T-cell (primary cell): ENCODE measurements around the gene BRSK1. TPM values are rescaled to one million over a fixed set of nuclear protein-coding genes. Genes with fewer than 3 reads are reported as not detected.

Experiments used
- ATAC-seq, 4 experiments: fragments of 200-7000 bp in 3 of 4; fragments of 150-1000 bp in 1 of 4; cut with Tn5 transposase; replicated peaks in 1 of 4; 1 replicate in 3 of 4; 2 replicates in 1 of 4; pipeline ENCODE4 v1.10.0; 2021; ENCODE audit warnings: moderate library complexity in 3 of 4, mild to moderate bottlenecking in 2 of 4, moderate number of reproducible peaks in 1 of 4
- CTCF ChIA-PET, 2 donors: fragments of 300-600 bp; sonication (Branson Sonifier 250); formaldehyde crosslinking; loops; one replicate each; lab custom pipeline; 2022; ENCODE audit warnings: antibody characterized with exemption in 2 of 2; lab: Charles Lee
- POLR2A ChIA-PET, 2 donors: fragments of 300-600 bp; sonication (Branson Sonifier 250); formaldehyde crosslinking; loops; one replicate each; lab custom pipeline; 2022; ENCODE audit warnings: antibody characterized with exemption in 2 of 2; lab: Charles Lee
- DNase-seq, 35 experiments: peaks; one replicate each; pipeline versions ENCODE4 v3.0.0 to v3.0.0-alpha.2; 2013 to 2023
- H3K27ac ChIP-seq: one replicate; pipeline ENCODE4 v1.5.1; 2013; ENCODE audit warnings: low read length
- H3K27me3 ChIP-seq, 2 experiments: replicated peaks in 1 of 2; 1 replicate in 1 of 2; 2 replicates in 1 of 2; pipeline versions ENCODE4 v1.6.1 to v1.7.0; 2013; ENCODE audit warnings: low read length in 1 of 2, mixed read lengths in 1 of 2; ENCODE audit not compliant: control insufficient read depth in 2 of 2, insufficient read depth in 2 of 2; ENCODE audit errors: extremely low read depth in 1 of 2
- H3K36me3 ChIP-seq, 2 donors: 1 replicate in 1 of 2; 2 replicates in 1 of 2; pipeline versions ENCODE4 v1.6.1 to v1.7.0; 2013; ENCODE audit warnings: low read length in 1 of 2; ENCODE audit not compliant: control insufficient read depth in 2 of 2, insufficient read depth in 1 of 2; ENCODE audit errors: extremely low read depth in 1 of 2
- H3K4me1 ChIP-seq, 2 experiments: 1 replicate in 1 of 2; 2 replicates in 1 of 2; pipeline versions ENCODE4 v1.6.1 to v1.7.0; 2013; ENCODE audit warnings: low read length in 2 of 2, mixed read lengths in 1 of 2; ENCODE audit not compliant: insufficient read depth in 2 of 2, control insufficient read depth in 1 of 2; ENCODE audit errors: extremely low read depth in 1 of 2
- H3K4me3 ChIP-seq, 2 donors: 1 replicate in 1 of 2; 2 replicates in 1 of 2; pipeline versions ENCODE4 v1.5.1 to v1.7.0; 2013; ENCODE audit warnings: mild to moderate bottlenecking in 2 of 2, low read length in 1 of 2, moderate library complexity in 1 of 2; ENCODE audit not compliant: control insufficient read depth in 1 of 2; ENCODE audit errors: extremely low read depth in 1 of 2
- H3K9me3 ChIP-seq: 2 replicates; pipeline ENCODE4 v1.7.0; 2013
- H3K27ac Mint-ChIP-seq, 2 donors: one replicate each; pipeline ENCODE4 v1.8.0; 2020 to 2021; ENCODE audit warnings: mild to moderate bottlenecking in 2 of 2, mixed read lengths in 2 of 2
- H3K27me3 Mint-ChIP-seq, 2 donors: one replicate each; pipeline ENCODE4 v1.8.0; 2021 to 2022; ENCODE audit warnings: mixed read lengths in 2 of 2
- H3K36me3 Mint-ChIP-seq: one replicate; pipeline ENCODE4 v1.8.0; 2021; ENCODE audit warnings: mixed read lengths
- H3K4me1 Mint-ChIP-seq, 3 donors: one replicate each; pipeline ENCODE4 v1.8.0; 2020 to 2022; ENCODE audit warnings: mixed read lengths in 3 of 3, mild to moderate bottlenecking in 1 of 3
- H3K4me3 Mint-ChIP-seq, 3 donors: one replicate each; pipeline ENCODE4 v1.8.0; 2020 to 2022; ENCODE audit warnings: mild to moderate bottlenecking in 3 of 3, mixed read lengths in 3 of 3, moderate library complexity in 3 of 3
- H3K9me3 Mint-ChIP-seq, 3 donors: one replicate each; pipeline ENCODE4 v1.8.0; 2020 to 2022; ENCODE audit warnings: mixed read lengths in 3 of 3
- WGBS: methylation state at CpG from one replicate; pipeline ENCODE4 v1.1.5; 2013; ENCODE audit warnings: missing lambda C conversion rate; ENCODE audit not compliant: insufficient coverage; 5-methylcytosine and 5-hydroxymethylcytosine counted together
- total RNA-seq, 35 experiments: library from RNA in 6 of 35; stranded (reverse) in 6 of 35; fragments of 120-200 nt in 1 of 35; gene quantifications; one replicate each; pipeline versions ENCODE4 v1.2.1 to v1.2.4 and lab custom pipeline; 2013 to 2026

BRSK1 gene
- total RNA-seq, 5 donors from 2014 or later (not counting 1 experiment from before 2014, with no cell fraction given): 2.9 to 5.8 (median 3.9) TPM

DNA sequence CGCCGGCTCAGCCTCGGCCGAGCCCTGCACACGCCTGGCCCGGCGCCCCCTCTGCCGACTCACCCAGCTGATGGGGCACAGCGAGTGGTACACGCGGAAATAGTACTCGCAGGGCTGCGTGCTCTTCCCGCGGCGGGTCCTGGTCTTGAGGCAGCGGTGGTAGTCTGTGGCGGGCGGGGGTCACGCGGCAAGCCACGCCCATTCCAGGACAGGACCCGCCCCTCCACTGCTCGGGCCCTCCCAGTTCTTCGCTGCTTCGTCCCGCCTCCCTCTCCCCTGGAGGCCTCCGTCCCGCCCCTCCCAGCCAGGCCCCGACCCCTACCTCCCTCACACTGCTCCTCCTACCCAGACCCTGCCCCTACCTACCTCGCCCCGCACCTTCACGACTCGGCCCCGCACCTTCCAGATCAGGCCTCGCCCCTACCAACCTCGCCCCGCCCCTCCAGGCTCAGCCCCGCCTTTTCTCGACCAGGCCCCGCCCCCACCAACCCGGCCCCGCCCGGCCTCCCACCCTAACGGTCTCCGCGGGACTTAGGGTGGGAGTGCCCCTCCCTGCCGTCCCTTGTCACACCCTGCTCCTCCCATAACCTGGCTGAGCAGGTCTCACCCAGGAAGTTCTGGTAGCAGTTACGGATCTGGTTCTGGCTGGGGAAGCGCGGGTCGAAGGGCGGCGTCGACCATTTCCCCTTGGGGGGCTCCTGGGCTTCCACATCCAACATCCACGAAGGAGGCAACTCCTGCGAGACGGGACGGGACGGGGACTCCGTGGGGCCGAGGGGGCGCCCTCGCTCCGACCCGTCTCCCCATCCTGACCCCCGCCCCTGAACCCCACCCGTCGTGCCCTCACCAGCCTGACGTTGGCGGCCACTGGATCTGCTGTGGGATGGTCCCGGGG is 70.3 kb downstream of the BRSK1 start:
- DNase-seq (peak in 34 of 35 experiments; percentile 13 to 79 (median 44)), ATAC-seq (peak; percentile 76 to 82 (median 81))
- Mint-ChIP-seq H3K9me3 (no peaks in the 10 kb centered on the region), H3K4me1 (peaks cover 19 to 33% (median 20%) of the 10 kb centered on the region in 3 donors), H3K4me3 (peak overlapping the region; percentile 61 to 78 (median 73)), H3K27ac (no peak overlapping the region), H3K36me3 (no peaks in the 10 kb centered on the region), H3K27me3 (peaks cover 31 to 47% of the 10 kb centered on the region in 2 donors)
- H3K27me3 ChIP-seq: peaks cover 2 to 77% of the 10 kb centered on the region in 2 experiments
- H3K4me3 ChIP-seq: peak overlapping the region; percentile 45 to 70
- 1% methylated on average over 56 of the region's 72 CpGs for WGBS
- no peaks in the 10 kb centered on the region for H3K9me3 ChIP-seq
- H3K4me1 ChIP-seq: peaks cover 0 to 33% of the 10 kb centered on the region in 2 experiments
- no peak overlapping the region for H3K27ac ChIP-seq
- no peaks in the 10 kb centered on the region for H3K36me3 ChIP-seq
- POLR2A ChIA-PET: no interaction called here
- CTCF ChIA-PET: no interaction called here

DNA sequence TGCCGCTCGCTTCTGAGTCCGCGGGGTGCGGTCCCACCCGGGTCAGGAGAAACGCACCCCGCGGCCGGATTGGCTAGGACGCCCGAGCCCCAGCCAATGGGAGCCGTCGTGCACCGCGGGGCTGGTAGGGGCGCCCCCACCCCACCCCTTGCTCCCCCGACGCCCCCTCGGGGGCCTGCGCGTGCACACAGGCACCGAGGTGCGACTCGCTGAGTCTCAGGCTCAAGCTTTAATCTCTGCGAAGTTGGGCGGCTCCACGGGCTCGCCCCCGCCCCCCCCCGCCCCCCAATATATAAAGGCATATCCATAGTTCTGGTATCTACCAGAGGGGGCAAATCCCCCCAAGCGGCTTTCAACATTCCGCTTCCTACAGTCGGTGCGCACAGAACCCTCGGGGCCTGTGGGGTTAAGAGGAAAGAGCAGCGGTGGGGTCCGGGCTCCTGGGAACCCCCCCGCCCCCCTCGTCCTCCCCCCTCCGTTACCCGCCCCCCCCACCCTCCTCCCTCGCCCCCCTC is 71.0 kb downstream of the BRSK1 start, which contains the start of gene COX6B2:
Gene COX6B2 (minus strand): TSS at position 22 of the 515 bp plus-strand sequence. CDS start 198 bp downstream, outside the sequence.
- Histone ChIP-seq H3K9me3 (no peaks in the 10 kb centered on the region), H3K27ac (no peak within 1 kb of the TSS), H3K36me3 (no peaks in the 10 kb centered on the region), H3K4me1 (peaks cover 0 to 33% of the 10 kb centered on the region in 2 experiments), H3K4me3 (peak within 1 kb of the TSS; percentile 45 to 70), H3K27me3 (peaks cover 2 to 77% of the 10 kb centered on the region in 2 experiments)
- H3K27me3 Mint-ChIP-seq: peaks cover 31 to 47% of the 10 kb centered on the region in 2 donors
- DNase-seq: no peak
- H3K4me1 Mint-ChIP-seq: peaks cover 19 to 33% (median 20%) of the 10 kb centered on the region in 3 donors
- 5% methylated on average over 14 of the region's 43 CpGs for WGBS
- no peaks in the 10 kb centered on the region for H3K36me3 Mint-ChIP-seq
- ChIA-PET CTCF (no interaction called here), POLR2A (no interaction called here)
- H3K4me3 Mint-ChIP-seq: peak within 1 kb of the TSS; percentile 61 to 78 (median 73)
- no peaks in the 10 kb centered on the region for H3K9me3 Mint-ChIP-seq
- H3K27ac Mint-ChIP-seq: no peak within 1 kb of the TSS
- ATAC-seq: peak in 1 of 4 experiments; percentile 3

DNA sequence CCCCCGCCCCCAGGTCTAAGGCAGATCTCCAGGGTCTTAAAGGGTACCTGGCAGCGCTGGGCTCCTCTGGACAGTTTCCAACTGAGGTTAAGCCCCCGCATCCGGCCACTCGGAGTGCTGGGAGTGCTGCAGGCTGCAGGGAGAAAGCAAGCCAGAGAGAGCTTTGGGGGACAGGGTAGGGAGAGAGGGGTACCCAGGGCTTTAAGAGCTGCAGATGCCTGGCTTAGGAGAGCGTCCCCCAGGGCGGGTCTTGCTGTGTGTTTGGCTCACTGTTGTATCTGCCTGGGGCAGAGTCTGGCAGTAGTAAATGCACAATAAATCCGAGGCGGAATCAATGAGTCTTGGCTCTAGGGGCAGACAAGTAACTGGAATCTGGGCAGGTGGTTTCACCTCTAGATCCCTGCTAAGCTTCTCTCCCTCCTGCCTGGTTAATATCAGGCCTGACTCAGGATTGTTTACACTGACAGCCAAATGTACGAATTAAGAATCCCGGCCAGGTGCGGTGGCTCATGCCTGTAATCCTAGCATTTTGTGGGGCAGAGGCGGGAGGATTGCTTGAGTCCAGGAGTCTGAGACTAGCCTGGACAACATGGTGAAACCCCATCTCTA is 71.5 kb downstream of the BRSK1 start:
- Mint-ChIP-seq H3K4me1 (peaks cover 19 to 33% (median 20%) of the 10 kb centered on the region in 3 donors), H3K27me3 (peaks cover 31 to 46% of the 10 kb centered on the region in 2 donors), H3K4me3 (peak overlapping the region; percentile 9 to 41 (median 10)), H3K9me3 (no peaks in the 10 kb centered on the region), H3K36me3 (no peaks in the 10 kb centered on the region), H3K27ac (no peak overlapping the region)
- 49% methylated on average over 11 of the region's 13 CpGs for WGBS
- Histone ChIP-seq H3K36me3 (no peaks in the 10 kb centered on the region), H3K27ac (no peak overlapping the region), H3K4me3 (no peak overlapping the region), H3K27me3 (peaks cover 2 to 73% of the 10 kb centered on the region in 2 experiments), H3K4me1 (peaks cover 0 to 33% of the 10 kb centered on the region in 2 experiments), H3K9me3 (no peaks in the 10 kb centered on the region)
- no peak for DNase-seq
- POLR2A ChIA-PET: interaction anchor here (0.7 to 1.0 kb wide), 2 partner anchors 16 to 268 kb away, joined by 3 read pairs; partner anchors contain the start of gene KMT5C (in 1 of the 2)
- CTCF ChIA-PET: no interaction called here
- ATAC-seq: no peak

DNA sequence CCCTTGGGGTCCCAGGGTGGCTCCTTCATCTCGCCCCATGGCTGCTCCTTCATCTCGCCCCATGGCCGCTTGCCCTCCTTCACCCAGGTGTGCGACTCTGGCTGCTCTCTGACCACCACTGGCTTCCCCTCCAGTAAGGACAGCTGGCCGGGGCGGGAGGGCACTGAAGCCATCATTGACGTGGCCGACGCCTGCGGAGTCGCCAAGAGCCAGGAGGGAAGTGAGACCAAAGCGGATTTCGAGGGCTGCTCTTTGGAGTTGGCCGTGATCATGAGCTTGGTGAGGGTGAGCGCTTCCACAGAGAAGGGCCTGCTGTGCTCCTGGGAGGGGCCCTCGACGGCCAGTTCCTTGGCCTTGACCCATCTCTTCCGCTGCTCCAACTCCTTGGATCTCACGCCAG is 74.7 kb downstream of the BRSK1 start:
- Mint-ChIP-seq H3K9me3 (no peaks in the 10 kb centered on the region), H3K36me3 (no peaks in the 10 kb centered on the region), H3K4me3 (no peak overlapping the region), H3K4me1 (peaks cover 1 to 8% (median 3%) of the 10 kb centered on the region in 3 donors), H3K27me3 (peaks cover 7 to 15% of the 10 kb centered on the region in 2 donors), H3K27ac (no peak overlapping the region)
- ATAC-seq (no peak), DNase-seq (no peak)
- Histone ChIP-seq H3K4me1 (peaks cover 0 to 14% of the 10 kb centered on the region in 2 experiments), H3K27ac (no peak overlapping the region), H3K9me3 (no peaks in the 10 kb centered on the region), H3K27me3 (peaks cover 2 to 59% of the 10 kb centered on the region in 2 experiments), H3K36me3 (no peaks in the 10 kb centered on the region), H3K4me3 (no peak overlapping the region)
- CTCF ChIA-PET: no interaction called here
- POLR2A ChIA-PET: no interaction called here
- WGBS: 89% methylated on average over 16 of the region's 19 CpGs

DNA sequence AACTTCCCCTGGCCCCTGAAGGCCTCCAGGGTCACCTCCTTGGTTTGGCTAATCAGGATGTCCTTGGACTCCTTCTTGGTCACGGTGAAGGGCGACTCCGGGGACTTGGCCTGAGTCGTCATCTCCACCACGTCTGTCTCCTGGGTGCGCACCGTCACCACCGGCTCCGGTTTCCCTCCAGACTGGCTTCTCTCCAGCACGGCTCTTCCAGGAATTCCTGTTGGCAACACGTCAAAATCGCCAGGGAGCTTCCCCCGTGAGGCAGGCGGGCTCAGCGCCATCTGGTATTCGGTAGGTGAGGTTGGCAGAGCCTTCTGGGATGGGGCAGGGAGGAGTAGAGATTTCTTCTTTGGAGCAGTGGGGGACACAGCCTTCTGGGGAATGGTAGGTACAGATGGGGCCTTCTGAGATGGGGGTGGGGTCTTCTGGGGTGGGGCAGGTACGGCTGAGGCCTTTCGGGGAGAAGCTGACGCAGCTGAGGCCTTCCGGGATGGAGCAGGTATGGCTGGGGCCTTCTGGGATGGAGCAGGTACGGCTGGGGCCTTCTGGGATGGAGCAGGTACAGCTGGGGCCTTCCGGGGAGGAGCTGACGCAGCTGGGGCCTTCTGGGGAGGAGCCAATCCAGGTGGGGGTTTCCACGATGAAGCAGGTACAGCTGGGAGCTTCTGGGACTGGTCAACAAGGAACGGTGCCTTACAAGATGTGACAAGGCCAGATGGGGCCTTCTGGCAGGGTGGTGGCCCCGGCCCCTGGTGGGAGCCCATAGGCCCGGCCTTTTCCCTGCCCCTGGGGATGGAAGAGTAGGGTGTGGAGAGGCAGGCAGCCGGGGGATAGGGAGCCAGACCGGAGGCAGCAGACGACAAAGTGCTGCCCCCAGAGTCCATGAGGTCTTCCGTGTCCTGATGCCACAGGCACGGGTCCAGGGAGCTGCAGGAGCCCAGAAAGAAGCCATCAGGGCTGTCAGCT is 75.4 kb downstream of the BRSK1 start:
- Histone ChIP-seq H3K9me3 (no peaks in the 10 kb centered on the region), H3K36me3 (no peaks in the 10 kb centered on the region), H3K27ac (no peak overlapping the region), H3K27me3 (peaks cover 2 to 51% of the 10 kb centered on the region in 2 experiments), H3K4me1 (peaks cover 0 to 7% of the 10 kb centered on the region in 2 experiments), H3K4me3 (no peak overlapping the region)
- ATAC-seq (no peak), DNase-seq (no peak)
- Mint-ChIP-seq H3K27me3 (peaks cover 7 to 10% of the 10 kb centered on the region in 2 donors), H3K4me3 (no peak overlapping the region), H3K4me1 (peaks cover 0 to 5% (median 0%) of the 10 kb centered on the region in 3 donors), H3K9me3 (no peaks in the 10 kb centered on the region), H3K27ac (no peak overlapping the region), H3K36me3 (no peaks in the 10 kb centered on the region)
- ChIA-PET CTCF (no interaction called here), POLR2A (interaction anchor here in 1 of 2 donors (0.6 kb wide), 1 partner anchor 60 kb away, joined by 4 read pairs; no protein-coding TSS in a partner anchor)
- 84% methylated on average over 31 of the region's 32 CpGs for WGBS
